Thyroid gland (tissue), 4 donors: ENCODE data around the gene TMEM41A.

Experiments
- POLR2A ChIP-seq, 2 donors: fragments of 450-650 bp; IDR thresholded peaks; one replicate each; pipeline ENCODE4 v1.6.1; 2017; ENCODE audit warnings: antibody characterized with exemption in 2 of 2, mild to moderate bottlenecking in 2 of 2, moderate library complexity in 1 of 2
- TF ChIP-seq, protein P1 (sequence below), 6 experiments: fragments of 200-600 bp in 3 of 6; fragments of 450-650 bp in 3 of 6; sonication (generic) in 3 of 6; IDR thresholded peaks; one replicate each; pipeline ENCODE4 v1.5.1; 2016 to 2019; ENCODE audit warnings: antibody characterized with exemption in 6 of 6, mild to moderate bottlenecking in 2 of 6, inconsistent platforms in 1 of 6, moderate library complexity in 1 of 6

- TF ChIP-seq, protein P1, sequence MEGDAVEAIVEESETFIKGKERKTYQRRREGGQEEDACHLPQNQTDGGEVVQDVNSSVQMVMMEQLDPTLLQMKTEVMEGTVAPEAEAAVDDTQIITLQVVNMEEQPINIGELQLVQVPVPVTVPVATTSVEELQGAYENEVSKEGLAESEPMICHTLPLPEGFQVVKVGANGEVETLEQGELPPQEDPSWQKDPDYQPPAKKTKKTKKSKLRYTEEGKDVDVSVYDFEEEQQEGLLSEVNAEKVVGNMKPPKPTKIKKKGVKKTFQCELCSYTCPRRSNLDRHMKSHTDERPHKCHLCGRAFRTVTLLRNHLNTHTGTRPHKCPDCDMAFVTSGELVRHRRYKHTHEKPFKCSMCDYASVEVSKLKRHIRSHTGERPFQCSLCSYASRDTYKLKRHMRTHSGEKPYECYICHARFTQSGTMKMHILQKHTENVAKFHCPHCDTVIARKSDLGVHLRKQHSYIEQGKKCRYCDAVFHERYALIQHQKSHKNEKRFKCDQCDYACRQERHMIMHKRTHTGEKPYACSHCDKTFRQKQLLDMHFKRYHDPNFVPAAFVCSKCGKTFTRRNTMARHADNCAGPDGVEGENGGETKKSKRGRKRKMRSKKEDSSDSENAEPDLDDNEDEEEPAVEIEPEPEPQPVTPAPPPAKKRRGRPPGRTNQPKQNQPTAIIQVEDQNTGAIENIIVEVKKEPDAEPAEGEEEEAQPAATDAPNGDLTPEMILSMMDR (IDR thresholded peaks at IDR 0.05) = no peak
- no peak for TF ChIP-seq POLR2A (IDR thresholded peaks at IDR 0.05)
These were observed 41.5 kb downstream of the TMEM41A start for GRCh38 chr3:185457376-185457775.
